A673 (cell line): Measurements from ENCODE around the gene SYS1. TPM values are rescaled to one million over a fixed set of nuclear protein-coding genes. Genes with fewer than 3 reads are reported as not detected.

Experiments used
- BruUV-seq: library from RNA; stranded (reverse); fragments of 400-500 nt; replicated peaks from 2 replicates; lab custom pipeline; 2021; lab: Mats Ljungman, UMichigan
- CTCF ChIA-PET: fragments of 300-600 bp; sonication (Branson Sonifier 250); formaldehyde crosslinking; loops from one replicate; lab custom pipeline; 2022; ENCODE audit warnings: antibody characterized with exemption; lab: Charles Lee
- POLR2A ChIA-PET: fragments of 300-600 bp; sonication (Branson Sonifier 250); formaldehyde crosslinking; loops from one replicate; lab custom pipeline; 2022; ENCODE audit warnings: antibody characterized with exemption; ENCODE audit not compliant: low non-redundant PET; lab: Charles Lee
- DNase-seq: peaks from one replicate; pipeline ENCODE4 v3.0.0-alpha.2; 2015; ENCODE audit warnings: low spot score
- H3K27ac ChIP-seq: fragments of 200-600 bp; sonication (generic); 2 replicates; pipeline ENCODE4 v1.5.1; 2016; ENCODE audit warnings: mixed run types, low read depth, mild to moderate bottlenecking, mixed read lengths, antibody characterized with exemption, low read length; ENCODE audit not compliant: poor library complexity, severe bottlenecking
- H3K27me3 ChIP-seq: fragments of 200-600 bp; sonication (generic); replicated peaks from 2 replicates; pipeline ENCODE4 v1.6.1; 2017; ENCODE audit warnings: mixed run types, low read depth, mild to moderate bottlenecking, mixed read lengths, antibody characterized with exemption, low read length; ENCODE audit not compliant: insufficient read depth, poor library complexity
- H3K36me3 ChIP-seq: fragments of 200-600 bp; sonication (generic); 2 replicates; pipeline ENCODE4 v1.6.1; 2016; ENCODE audit warnings: mixed run types, mild to moderate bottlenecking, mixed read lengths, antibody characterized with exemption, low read length; ENCODE audit not compliant: insufficient read depth, poor library complexity, severe bottlenecking
- H3K4me1 ChIP-seq: fragments of 200-600 bp; sonication (generic); 2 replicates; pipeline ENCODE4 v1.6.1; 2017; ENCODE audit warnings: mixed run types, mild to moderate bottlenecking, mixed read lengths, antibody characterized with exemption, low read length; ENCODE audit not compliant: insufficient read depth, poor library complexity, severe bottlenecking
- H3K4me3 ChIP-seq: fragments of 200-600 bp; sonication (generic); 2 replicates; pipeline ENCODE4 v1.5.1; 2016; ENCODE audit warnings: low read depth, mixed run types, mild to moderate bottlenecking, mixed read lengths, low read length; ENCODE audit not compliant: poor library complexity, severe bottlenecking
- H3K9me3 ChIP-seq: fragments of 200-600 bp; sonication (generic); 2 replicates; pipeline ENCODE4 v1.6.1; 2016; ENCODE audit warnings: mixed run types, low read depth, mild to moderate bottlenecking, mixed read lengths, antibody characterized with exemption, low read length; ENCODE audit not compliant: poor library complexity, severe bottlenecking
- EZH2 ChIP-seq: fragments of 200-600 bp; sonication (generic); IDR thresholded peaks from 2 replicates; pipeline ENCODE4 v1.6.1; 2017; ENCODE audit warnings: borderline replicate concordance, low read depth, mild to moderate bottlenecking, mixed read lengths, antibody characterized with exemption, low read length; ENCODE audit not compliant: poor library complexity, severe bottlenecking
- intact Hi-C: fragments of 100-400 bp; cut with micrococcal nuclease; formaldehyde crosslinking; loops from one replicate; pipeline ENCODE4 v1.10.0; 2022; ENCODE audit not compliant: unreplicated experiment
- total RNA-seq: library from RNA; stranded (reverse); gene quantifications from 2 replicates; pipeline ENCODE4 v1.2.3, GENCODE V29; 2021
- TF ChIP-seq, protein P1 (sequence below): fragments of 300-800, 200-600 bp; sonication (generic); conservative IDR thresholded peaks from 2 replicates; pipeline ENCODE4 v1.5.1; 2017; ENCODE audit warnings: low read depth, mild to moderate bottlenecking, antibody characterized with exemption, low read length, moderate library complexity, mixed read lengths

SYS1 gene
- total RNA-seq, 1 experiment from 2014 or later: 22.8 TPM

DNA sequence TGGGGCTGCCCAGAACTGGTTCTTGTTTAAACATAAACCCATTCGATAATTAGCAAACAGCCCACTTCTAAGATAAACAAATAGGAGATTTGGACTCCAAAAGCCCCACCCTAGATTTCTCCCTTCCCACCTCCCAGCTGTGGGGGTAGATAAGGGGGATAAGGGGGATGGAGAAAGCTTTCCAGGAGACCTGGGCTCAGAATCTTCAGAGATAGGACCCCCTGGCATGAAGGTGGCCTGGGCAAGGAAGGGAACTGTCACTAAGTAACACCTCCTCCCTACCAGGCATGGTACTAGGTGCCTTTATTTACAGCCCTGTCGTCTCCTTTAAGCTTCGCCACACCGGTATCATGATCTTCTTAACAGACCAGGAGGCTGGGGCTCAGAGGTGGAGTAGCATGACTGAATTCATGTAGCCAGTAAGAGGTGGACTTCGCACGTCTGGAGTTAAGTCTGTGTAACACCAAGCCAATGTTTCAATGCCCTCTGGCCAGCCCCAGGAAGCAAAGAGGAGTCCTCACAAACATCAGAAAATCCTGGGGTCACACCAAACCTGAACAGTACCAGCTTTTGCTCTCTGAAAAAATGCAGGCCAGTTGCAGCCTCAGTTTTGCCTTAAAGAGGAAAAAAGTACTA lies 19.3 kb upstream of the SYS1 start:
- peak overlapping the region; percentile 24 for H3K27ac ChIP-seq
- TF ChIP-seq, protein P1, sequence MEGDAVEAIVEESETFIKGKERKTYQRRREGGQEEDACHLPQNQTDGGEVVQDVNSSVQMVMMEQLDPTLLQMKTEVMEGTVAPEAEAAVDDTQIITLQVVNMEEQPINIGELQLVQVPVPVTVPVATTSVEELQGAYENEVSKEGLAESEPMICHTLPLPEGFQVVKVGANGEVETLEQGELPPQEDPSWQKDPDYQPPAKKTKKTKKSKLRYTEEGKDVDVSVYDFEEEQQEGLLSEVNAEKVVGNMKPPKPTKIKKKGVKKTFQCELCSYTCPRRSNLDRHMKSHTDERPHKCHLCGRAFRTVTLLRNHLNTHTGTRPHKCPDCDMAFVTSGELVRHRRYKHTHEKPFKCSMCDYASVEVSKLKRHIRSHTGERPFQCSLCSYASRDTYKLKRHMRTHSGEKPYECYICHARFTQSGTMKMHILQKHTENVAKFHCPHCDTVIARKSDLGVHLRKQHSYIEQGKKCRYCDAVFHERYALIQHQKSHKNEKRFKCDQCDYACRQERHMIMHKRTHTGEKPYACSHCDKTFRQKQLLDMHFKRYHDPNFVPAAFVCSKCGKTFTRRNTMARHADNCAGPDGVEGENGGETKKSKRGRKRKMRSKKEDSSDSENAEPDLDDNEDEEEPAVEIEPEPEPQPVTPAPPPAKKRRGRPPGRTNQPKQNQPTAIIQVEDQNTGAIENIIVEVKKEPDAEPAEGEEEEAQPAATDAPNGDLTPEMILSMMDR: no peak
- TF ChIP-seq EZH2: no peak
- no peak overlapping the region for H3K4me3 ChIP-seq
- BruUV-seq: no TSS peak
- peaks cover 42% of the 10 kb centered on the region for H3K4me1 ChIP-seq
- DNase-seq: no peak
- CTCF ChIA-PET: interaction anchor here (0.8 kb wide), 2 partner anchors 19 to 32 kb away, joined by 3 read pairs; no protein-coding TSS in a partner anchor
- POLR2A ChIA-PET: no interaction called here
- H3K36me3 ChIP-seq: peaks cover 4% of the 10 kb centered on the region
- H3K27me3 ChIP-seq: no peaks in the 10 kb centered on the region
- intact Hi-C loops: no loop called here
- H3K9me3 ChIP-seq: no peaks in the 10 kb centered on the region

DNA sequence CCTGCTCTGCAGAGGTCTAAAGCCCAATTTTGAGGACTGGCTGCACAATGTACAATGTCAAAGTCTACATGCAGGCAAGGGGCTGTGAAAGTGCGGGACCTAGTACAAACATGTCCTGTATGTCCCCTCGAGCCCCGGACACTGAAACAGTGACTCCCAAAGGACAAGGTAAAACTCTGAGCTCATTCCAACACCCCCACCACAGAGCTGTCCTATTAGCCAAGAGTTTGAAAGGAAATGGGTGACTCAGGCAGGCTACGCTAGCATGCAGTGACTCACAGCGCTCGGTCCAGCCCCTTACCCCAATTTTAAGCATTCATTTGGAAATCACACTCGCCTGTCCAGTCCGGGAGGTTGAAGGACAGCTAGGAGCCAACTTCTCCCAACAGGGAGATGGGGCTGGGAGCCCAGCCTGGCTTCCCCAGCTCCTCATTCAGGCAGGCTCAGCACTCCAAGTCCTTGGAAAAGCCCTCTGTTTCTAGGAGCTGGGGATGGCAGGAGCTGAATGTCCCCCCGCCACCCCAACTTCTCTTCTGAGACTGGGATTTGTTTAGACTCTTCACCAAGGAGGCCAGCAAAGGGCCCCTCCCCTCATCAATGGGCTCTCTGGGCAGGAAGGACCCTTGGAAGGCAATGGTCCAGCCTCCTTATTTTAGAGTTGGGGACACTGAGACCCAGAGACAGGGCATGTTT lies 18.6 kb upstream of the SYS1 start:
- peaks cover 47% of the 10 kb centered on the region for H3K4me1 ChIP-seq
- peaks cover 4% of the 10 kb centered on the region for H3K36me3 ChIP-seq
- no TSS peak for BruUV-seq
- no peaks in the 10 kb centered on the region for H3K9me3 ChIP-seq
- DNase-seq: peak; percentile 60
- H3K27me3 ChIP-seq: no peaks in the 10 kb centered on the region
- no peak overlapping the region for H3K4me3 ChIP-seq
- CTCF ChIA-PET: interaction anchor here (0.6 to 0.8 kb wide), 3 partner anchors 18 to 94 kb away, joined by 3 to 4 read pairs (median 3); no protein-coding TSS in a partner anchor
- POLR2A ChIA-PET: no interaction called here
- TF ChIP-seq, protein P1: no peak
- no peak for TF ChIP-seq EZH2
- H3K27ac ChIP-seq: peak overlapping the region; percentile 24
- intact Hi-C loops: no loop called here

DNA sequence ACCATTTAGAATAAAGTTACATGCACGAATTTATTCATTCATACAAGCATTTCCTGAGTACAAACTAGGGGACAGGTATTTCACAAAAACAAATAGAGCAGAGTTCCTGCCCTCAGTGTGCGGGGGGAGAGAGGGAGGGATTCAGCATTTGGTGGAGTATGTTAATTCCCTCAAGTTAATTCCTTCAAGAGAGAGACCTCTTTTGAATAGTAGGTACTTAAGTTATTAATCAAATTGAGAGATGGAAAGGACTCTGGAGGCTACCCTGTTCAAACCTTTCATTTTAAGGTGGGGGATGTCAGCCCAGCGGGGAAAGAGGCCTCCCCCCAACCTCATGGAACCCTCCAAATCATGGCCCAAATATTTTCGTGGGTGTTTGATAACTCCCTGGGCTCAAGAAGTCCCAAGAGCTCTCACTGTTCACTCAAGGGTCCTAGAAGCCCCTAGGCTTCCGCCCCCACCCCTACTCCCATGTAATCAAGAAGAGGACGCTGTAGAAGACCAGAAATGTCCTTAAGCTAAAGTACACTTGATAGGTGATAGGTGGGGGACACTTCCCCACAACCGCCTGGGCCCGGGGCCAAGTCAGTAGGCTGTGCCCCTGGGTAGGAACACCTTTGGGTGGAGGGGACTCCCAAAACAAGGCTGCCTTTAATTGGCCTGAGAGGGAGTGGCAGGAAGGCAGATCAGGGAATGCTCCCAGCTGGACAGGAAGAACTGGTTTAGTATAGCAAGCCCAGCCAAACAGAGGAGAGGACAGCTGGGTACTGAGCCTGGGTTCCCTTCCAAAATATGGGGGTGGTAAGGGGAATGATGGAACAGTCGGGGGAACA lies 17.6 kb upstream of the SYS1 start:
- H3K27ac ChIP-seq: no peak overlapping the region
- H3K27me3 ChIP-seq: no peaks in the 10 kb centered on the region
- DNase-seq: no peak
- no TSS peak for BruUV-seq
- ChIA-PET POLR2A (no interaction called here), CTCF (no interaction called here)
- TF ChIP-seq, protein P1: no peak
- no peak for TF ChIP-seq EZH2
- no peaks in the 10 kb centered on the region for H3K36me3 ChIP-seq
- no peak overlapping the region for H3K4me3 ChIP-seq
- peaks cover 47% of the 10 kb centered on the region for H3K4me1 ChIP-seq
- intact Hi-C loops: no loop called here
- H3K9me3 ChIP-seq: no peaks in the 10 kb centered on the region
